Nephron (organoid): ENCODE results near the gene CLTCL1.

Source experiments
- H3K27ac Mint-ChIP-seq, 3 experiments: 2 replicates each; pipeline ENCODE4 v1.8.0; 2020; ENCODE audit warnings: mixed read lengths in 3 of 3, mild to moderate bottlenecking in 2 of 3, moderate library complexity in 1 of 3
- H3K27me3 Mint-ChIP-seq: 2 replicates; pipeline ENCODE4 v1.8.0; 2021; ENCODE audit warnings: low read depth, mild to moderate bottlenecking, moderate library complexity, mixed read lengths
- H3K36me3 Mint-ChIP-seq: 2 replicates; pipeline ENCODE4 v1.8.0; 2020; ENCODE audit warnings: low read depth, mixed read lengths
- H3K4me1 Mint-ChIP-seq: 2 replicates; pipeline ENCODE4 v1.8.0; 2020; ENCODE audit warnings: mixed read lengths
- H3K4me3 Mint-ChIP-seq, 3 experiments: 2 replicates each; pipeline ENCODE4 v1.8.0; 2020; ENCODE audit warnings: mild to moderate bottlenecking in 3 of 3, mixed read lengths in 3 of 3, moderate library complexity in 2 of 3
- H3K9me3 Mint-ChIP-seq: 2 replicates; pipeline ENCODE4 v1.8.0; 2020; ENCODE audit warnings: mixed read lengths
- CTCF ChIP-seq, 3 experiments: fragments of 200-600 bp; sonication (generic); IDR thresholded peaks; one replicate each; pipeline ENCODE4 v1.5.0; 2021; ENCODE audit warnings: antibody characterized with exemption in 3 of 3; ENCODE audit not compliant: unreplicated experiment in 3 of 3

Gene CLTCL1

GRCh38 chr22:19196841-19197612 is 94.5 kb downstream of the CLTCL1 start:
- Mint-ChIP-seq H3K4me3 (no peak overlapping the region), H3K36me3 (peaks cover 3% of the 10 kb centered on the region), H3K27ac (no peak overlapping the region), H3K9me3 (no peaks in the 10 kb centered on the region), H3K4me1 (no peaks in the 10 kb centered on the region), H3K27me3 (no peaks in the 10 kb centered on the region)
- TF ChIP-seq CTCF (IDR thresholded peaks at IDR 0.05; ENCODE audit: unreplicated experiment in 3 of 3), result no peak

- Mint-ChIP-seq H3K4me3 (no peak overlapping the region), H3K4me1 (no peaks in the 10 kb centered on the region), H3K36me3 (peaks cover 3% of the 10 kb centered on the region), H3K27ac (no peak overlapping the region), H3K27me3 (no peaks in the 10 kb centered on the region), H3K9me3 (no peaks in the 10 kb centered on the region)
- no peak for TF ChIP-seq CTCF (IDR thresholded peaks at IDR 0.05; ENCODE audit: unreplicated experiment in 3 of 3)
Observed at GRCh38 chr22:19195796-19196731, 95.5 kb downstream of the CLTCL1 start.

- Mint-ChIP-seq H3K36me3 (peaks cover 3% of the 10 kb centered on the region), H3K4me1 (no peaks in the 10 kb centered on the region), H3K27ac (no peak overlapping the region), H3K27me3 (no peaks in the 10 kb centered on the region), H3K4me3 (no peak overlapping the region), H3K9me3 (no peaks in the 10 kb centered on the region)
- TF ChIP-seq CTCF (IDR thresholded peaks at IDR 0.05; ENCODE audit: unreplicated experiment in 3 of 3), result no peak
Observed at GRCh38 chr22:19194766-19195536, 96.6 kb downstream of the CLTCL1 start.

GRCh38 chr22:19193879-19194278 is 97.6 kb downstream of the CLTCL1 start:
- no peak for TF ChIP-seq CTCF (IDR thresholded peaks at IDR 0.05; ENCODE audit: unreplicated experiment in 3 of 3)
- H3K27ac Mint-ChIP-seq, result no peak overlapping the region
- peaks cover 3% of the 10 kb centered on the region for H3K36me3 Mint-ChIP-seq
- no peaks in the 10 kb centered on the region for H3K4me1 Mint-ChIP-seq
- H3K27me3 Mint-ChIP-seq, result no peaks in the 10 kb centered on the region
- H3K4me3 Mint-ChIP-seq, result no peak overlapping the region
- no peaks in the 10 kb centered on the region for H3K9me3 Mint-ChIP-seq

GRCh38 chr22:19187716-19188563 is 103.6 kb downstream of the CLTCL1 start:
- Mint-ChIP-seq H3K36me3 (no peaks in the 10 kb centered on the region), H3K4me3 (no peak overlapping the region), H3K4me1 (no peaks in the 10 kb centered on the region), H3K27me3 (no peaks in the 10 kb centered on the region), H3K9me3 (no peaks in the 10 kb centered on the region), H3K27ac (no peak overlapping the region)
- TF ChIP-seq CTCF (IDR thresholded peaks at IDR 0.05; ENCODE audit: unreplicated experiment in 3 of 3), result no peak
